HG03025 (cell line): ENCODE results near the gene PTPRA.
"Not testable (repeated sequence)": the region's sequence is repeated elsewhere in the genome, so short reads cannot be mapped to it uniquely, and the experiment has no call there.

Source experiments
- ATAC-seq: cut with Tn5 transposase; IDR thresholded peaks from one replicate; pipeline ENCODE4 v1.9.1; 2021; ENCODE audit warnings: mild to moderate bottlenecking, moderate library complexity; ENCODE audit not compliant: unreplicated experiment, low FRiP score

The PTPRA gene

DNA sequence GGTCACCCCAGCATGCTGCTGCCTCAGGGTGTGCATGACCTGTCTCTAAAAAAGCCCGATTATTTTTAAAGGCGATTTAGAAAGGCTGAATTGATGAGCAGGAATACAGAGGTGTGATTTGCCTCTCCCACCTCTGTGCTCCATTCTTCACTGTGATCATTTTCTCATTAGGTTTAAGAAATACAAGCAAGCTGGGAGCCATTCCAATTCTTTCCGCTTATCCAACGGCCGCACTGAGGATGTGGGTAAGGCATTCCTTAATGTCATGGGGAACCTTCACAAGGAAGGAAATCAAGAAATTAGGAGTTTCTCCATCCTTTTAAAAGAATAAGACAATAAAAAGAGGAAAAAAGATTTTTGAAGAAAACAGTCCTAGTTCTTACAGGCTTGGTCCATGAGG is 114.6 kb downstream of the PTPRA start:
- ATAC-seq: no peak

- ATAC-seq: no peak
These were observed 118.3 kb downstream of the PTPRA start for GRCh38 chr20:2991532-2991931.

- no peak for ATAC-seq
These were observed 120.0 kb downstream of the PTPRA start for GRCh38 chr20:2993250-2993649.

DNA sequence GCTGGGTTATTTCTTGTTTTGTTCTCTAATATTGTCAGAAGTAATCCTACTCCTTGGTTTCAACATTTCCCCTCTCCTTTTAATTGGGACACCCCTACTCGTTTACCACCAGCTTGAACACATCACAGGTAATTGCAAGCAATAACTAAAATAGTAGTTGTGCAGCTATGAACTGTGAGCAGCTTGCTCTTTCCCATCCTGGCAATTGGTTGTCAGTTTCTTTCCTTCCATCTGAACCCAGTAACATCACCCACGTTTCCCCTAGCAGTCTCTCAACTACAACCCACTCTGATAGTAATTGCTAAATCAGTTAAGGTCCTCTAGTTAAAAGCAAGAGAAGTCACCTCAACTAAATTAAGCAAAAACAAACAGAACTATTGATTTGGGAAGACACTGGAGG is 122.5 kb downstream of the PTPRA start:
- no peak for ATAC-seq

GRCh38 chr20:2998728-2999127 is 125.4 kb downstream of the PTPRA start:
- ATAC-seq: no peak

DNA sequence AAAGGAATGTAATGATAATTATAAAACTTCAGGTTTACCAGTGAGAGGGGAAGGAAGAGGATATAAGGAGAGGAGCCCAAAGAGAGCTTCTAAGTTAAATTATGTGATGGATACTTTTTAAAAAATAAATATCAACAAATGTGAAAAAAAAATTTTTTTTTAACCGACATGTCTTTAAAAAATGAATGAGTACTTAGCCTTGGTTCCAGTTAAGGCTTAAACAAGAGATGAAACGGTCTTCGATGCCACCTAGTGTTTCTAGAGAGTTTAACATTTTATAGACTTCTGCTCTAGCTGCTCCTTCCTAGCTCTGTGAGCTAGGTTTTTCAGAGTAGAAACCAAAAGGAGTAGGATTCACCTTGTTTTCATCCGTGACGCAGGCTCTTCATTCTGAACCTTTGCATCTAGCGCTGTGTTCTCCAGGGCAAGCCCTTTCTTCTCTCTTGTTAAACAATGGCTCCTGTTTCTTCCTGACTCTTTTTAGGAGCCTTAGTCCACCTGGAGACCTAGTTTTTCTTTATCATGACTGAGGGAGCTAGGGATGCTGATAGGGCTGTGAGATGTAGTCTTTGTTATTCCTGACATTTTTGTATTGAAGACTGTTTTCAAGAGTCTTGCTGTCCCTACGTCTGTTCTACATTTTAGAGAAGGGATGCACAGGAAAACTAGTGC is 127.7 kb downstream of the PTPRA start:
- no peak for ATAC-seq

- no peak for ATAC-seq
These were observed 130.1 kb downstream of the PTPRA start for GRCh38 chr20:3003416-3003815.

- no peak for ATAC-seq
These were observed 137.9 kb downstream of the PTPRA start for GRCh38 chr20:3010985-3011723.

- ATAC-seq: no peak
These were observed 138.5 kb downstream of the PTPRA start for GRCh38 chr20:3011752-3012151.

DNA sequence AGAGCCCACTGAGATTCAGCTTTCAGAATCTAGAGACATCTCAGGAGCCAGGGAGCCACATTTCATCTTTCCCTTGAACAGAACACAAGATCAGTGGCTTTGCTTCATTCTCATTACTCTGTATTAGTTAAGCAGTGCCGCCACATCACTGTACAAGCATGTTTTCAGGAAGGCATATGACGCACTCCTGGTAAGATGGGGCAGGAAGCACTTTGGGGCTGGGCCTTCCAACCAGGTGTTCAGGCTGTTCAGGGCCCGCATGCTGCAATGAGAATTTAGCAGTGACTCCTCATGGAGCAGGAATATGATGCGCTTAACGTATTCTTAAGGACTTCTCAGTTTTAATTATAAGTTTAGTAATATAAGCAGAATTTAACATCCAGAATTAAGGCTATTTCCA is 140.5 kb downstream of the PTPRA start:
- no peak for ATAC-seq

DNA sequence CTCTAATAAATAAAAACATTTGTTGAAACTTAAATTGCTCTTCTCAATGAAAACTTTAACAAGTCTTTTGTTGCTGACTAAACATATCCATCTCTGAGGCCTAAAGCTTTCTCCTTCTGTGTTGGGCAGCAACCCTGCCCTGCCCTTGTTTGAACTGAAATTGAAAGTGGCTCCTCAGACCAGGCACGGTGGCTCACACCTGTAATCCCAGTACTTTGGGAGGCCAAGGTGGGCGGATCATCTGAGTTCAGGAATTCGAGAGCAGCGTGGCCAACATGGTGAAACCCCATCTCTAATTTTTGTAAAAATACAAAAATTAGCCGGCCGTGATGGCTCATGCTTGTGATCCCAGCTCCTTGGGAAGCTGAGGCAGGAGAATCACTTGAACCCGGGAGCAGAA is 140.9 kb downstream of the PTPRA start:
- ATAC-seq: no peak

GRCh38 chr20:3014662-3015061 is 141.4 kb downstream of the PTPRA start:
- no peak for ATAC-seq

DNA sequence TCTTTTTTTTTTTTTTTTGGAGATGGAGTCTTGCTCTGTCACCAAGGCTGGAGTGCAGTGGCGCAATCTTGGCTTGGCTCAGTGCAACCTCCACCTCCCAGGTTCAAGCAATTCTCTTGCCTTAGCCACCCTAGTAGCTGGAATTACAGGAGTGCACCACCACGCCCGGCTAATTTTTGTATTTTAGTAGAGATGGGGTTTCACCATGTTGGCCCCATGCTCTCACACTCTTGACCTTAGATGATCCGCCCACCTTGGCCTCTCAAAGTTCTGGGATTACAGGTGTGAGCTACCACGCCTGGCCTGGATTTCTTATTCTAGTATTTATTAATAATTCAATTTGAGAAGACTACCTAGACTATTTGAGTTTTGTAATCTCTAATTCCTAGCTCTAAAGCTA is 142.0 kb downstream of the PTPRA start:
- ATAC-seq: not testable (repeated sequence)

- no peak for ATAC-seq
These were observed 148.0 kb downstream of the PTPRA start for GRCh38 chr20:3021327-3021726.

GRCh38 chr20:3021777-3022176 is 148.5 kb downstream of the PTPRA start:
- no peak for ATAC-seq

- not testable (repeated sequence) for ATAC-seq
These were observed 149.5 kb downstream of the PTPRA start for GRCh38 chr20:3022559-3023490.

DNA sequence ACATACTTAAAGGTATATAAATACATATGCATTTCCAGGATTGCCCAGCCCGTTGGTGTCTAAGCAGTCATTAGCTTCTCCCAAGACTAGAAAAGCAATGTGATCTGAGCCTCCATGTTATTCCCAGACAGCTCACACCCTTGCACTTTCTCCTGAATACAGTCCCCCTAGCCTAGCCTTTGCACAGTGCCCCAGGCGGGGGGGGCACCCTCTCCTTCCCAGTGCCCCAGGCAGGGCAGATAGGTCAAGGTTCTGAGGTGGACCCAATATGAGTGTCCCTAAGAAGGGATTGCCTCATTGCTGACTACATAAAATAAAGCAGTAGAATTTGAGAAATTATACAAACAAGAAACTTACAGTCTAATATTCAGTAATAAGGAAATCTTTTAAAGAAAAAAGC is 154.7 kb downstream of the PTPRA start:
- no peak for ATAC-seq

DNA sequence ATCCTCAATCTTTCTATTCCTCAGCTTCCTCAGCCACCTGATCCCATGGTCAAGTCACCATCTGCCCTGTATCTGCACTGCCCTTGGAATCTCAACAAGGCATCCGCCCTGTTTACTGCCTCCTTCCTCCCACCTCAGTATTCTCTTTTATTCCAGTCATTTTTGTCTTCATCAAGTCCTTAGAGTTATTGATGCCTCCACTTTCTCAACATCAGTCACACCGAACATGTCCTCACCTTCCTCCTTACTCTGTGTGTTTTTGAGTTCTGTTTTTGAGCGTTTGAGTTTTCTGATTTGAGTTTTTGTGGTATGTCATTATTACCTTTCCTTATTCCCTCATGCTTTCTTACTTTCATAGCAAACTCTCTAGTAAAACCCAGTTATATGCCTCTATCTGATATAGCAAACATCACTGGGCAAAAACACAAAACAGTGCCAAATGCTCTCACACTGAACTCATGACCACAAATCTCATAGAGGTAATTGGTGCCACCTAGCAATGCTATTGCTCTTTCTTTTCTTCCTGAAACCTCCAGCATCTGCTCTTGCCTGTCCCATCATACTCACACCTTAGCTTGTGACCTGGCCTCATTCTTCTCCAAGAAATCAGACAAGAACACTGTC is 158.4 kb downstream of the PTPRA start:
- no peak for ATAC-seq

GRCh38 chr20:3032624-3033023 is 159.3 kb downstream of the PTPRA start:
- ATAC-seq: no peak

DNA sequence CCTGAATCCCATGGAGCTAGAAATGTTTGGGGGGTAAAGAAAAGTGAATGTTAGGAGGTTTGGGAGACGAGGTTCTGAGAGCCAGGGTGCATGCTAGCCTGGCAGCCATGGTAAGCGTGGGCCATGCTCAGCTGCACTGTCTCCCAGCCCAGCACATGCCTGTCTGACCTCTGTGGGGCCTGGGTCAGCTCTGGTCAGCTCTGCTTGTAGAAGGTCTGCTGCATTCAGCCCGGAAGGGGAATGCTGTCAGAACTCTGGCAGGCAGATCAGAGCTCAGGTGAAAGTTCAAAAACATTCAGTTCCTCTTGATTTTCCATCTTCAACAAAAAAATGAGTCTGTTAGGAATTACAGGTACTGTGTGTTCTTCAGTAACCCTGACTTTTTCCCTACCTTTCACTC is 164.4 kb downstream of the PTPRA start:
- no peak for ATAC-seq

DNA sequence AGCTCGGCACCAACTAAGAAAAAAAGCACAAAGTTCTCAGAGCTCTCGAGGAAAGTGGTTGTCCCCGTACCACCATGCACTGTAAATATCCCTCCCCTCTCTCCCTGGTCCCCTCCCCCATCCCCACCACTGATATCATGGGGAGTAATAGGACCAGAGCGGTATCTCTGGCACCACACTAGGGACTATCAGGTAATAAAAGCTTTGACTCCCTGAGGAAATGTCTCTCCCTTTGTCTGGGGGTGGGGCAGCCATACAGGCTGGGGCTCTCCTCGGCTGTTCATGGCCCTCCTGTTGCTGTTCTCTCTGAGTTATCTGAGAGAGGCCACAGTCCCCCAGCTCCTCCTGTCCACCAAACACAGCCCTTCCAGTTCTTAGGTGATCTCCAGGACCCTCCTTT is 165.2 kb downstream of the PTPRA start:
- no peak for ATAC-seq
